ENCODE data around the gene MAPK10. TPM values are rescaled to one million over a fixed set of nuclear protein-coding genes. Genes with fewer than 3 reads are reported as not detected.
A peak's percentile ranks its signal among the peaks of the same experiment; 100 is the strongest.

MAPK10 gene
- total and polyA plus RNA-seq, 8 donors, result 16.1 to 44.4 (median 30.5) TPM

DNA sequence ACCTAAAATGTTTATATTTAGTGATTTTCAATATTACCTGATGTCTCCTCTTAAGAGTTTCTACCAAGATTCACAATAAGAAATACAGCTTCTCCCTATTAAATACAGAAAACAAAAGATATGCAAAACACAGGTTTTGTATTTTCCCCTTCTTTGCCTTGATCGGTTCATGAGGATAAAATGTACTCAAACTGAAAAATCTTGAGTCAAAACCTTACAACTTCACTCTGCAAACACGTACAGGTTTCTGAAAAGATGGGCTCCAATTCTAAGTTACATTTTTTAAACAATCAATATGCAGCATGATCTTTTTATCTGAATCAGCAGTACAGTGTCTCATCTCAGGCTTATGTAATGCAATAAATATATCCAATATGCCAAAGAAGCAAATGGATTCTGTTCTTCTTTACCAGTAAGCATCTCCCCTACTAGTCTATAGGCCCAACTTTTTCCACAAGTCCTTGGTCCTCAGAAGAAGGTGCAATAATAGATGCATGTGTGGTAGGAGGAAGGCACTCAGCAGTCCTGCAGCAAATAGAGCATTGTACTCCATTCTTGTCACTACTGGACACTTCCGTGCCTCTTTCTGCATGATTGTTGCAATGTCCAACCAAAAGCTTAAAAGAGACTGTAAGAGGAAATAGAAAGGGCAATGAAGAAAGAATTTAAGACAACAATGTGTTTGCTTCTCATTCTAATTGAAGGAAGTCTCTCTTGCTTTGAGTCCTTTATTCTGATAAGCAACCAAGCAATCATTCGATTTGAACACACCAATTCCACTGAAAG lies 3.2 kb downstream of the MAPK10 start:
- Histone ChIP-seq H3K27me3 (no peaks in the 10 kb centered on the region), H3K9me3 (no peaks in the 10 kb centered on the region), H3K4me1 (peaks cover 0 to 7% of the 10 kb centered on the region in 2 donors), H3K36me3 (no peaks in the 10 kb centered on the region), H3K4me3 (no peak overlapping the region), H3K27ac (no peak overlapping the region)
- DNase-seq, result no peak
- TF ChIP-seq, protein P1, sequence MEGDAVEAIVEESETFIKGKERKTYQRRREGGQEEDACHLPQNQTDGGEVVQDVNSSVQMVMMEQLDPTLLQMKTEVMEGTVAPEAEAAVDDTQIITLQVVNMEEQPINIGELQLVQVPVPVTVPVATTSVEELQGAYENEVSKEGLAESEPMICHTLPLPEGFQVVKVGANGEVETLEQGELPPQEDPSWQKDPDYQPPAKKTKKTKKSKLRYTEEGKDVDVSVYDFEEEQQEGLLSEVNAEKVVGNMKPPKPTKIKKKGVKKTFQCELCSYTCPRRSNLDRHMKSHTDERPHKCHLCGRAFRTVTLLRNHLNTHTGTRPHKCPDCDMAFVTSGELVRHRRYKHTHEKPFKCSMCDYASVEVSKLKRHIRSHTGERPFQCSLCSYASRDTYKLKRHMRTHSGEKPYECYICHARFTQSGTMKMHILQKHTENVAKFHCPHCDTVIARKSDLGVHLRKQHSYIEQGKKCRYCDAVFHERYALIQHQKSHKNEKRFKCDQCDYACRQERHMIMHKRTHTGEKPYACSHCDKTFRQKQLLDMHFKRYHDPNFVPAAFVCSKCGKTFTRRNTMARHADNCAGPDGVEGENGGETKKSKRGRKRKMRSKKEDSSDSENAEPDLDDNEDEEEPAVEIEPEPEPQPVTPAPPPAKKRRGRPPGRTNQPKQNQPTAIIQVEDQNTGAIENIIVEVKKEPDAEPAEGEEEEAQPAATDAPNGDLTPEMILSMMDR (IDR thresholded peaks at IDR 0.05), result no peak
- intact Hi-C loops (cut with DNase I), result no loop called here
- no peak for ATAC-seq

DNA sequence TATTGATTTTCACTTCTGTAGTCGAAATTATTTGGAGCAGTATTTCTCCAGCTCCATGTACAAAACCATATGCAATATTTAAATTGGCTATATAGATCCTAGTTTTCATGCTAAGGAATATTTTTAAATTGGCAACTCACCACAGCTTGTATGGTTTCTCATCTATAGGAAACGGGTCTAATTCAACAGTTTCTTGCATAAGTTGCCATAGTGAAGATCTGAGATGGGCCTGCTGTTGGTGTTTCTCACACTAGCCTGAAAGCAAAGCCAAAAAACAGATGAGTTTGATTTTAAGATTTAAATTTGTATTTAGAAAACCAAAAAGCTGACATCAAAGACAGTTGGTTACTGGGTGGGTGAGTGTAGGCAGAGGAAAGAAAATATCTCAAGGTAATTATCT lies 5.5 kb downstream of the MAPK10 start:
- H3K9me3 ChIP-seq, result no peaks in the 10 kb centered on the region
- intact Hi-C loops (cut with DNase I), result no loop called here
- H3K27ac ChIP-seq, result no peak overlapping the region
- no peaks in the 10 kb centered on the region for H3K36me3 ChIP-seq
- H3K4me3 ChIP-seq, result no peak overlapping the region
- no peaks in the 10 kb centered on the region for H3K4me1 ChIP-seq
- ATAC-seq (no peak), DNase-seq (no peak)
- TF ChIP-seq, protein P1 (IDR thresholded peaks at IDR 0.05), result no peak
- no peaks in the 10 kb centered on the region for H3K27me3 ChIP-seq

DNA sequence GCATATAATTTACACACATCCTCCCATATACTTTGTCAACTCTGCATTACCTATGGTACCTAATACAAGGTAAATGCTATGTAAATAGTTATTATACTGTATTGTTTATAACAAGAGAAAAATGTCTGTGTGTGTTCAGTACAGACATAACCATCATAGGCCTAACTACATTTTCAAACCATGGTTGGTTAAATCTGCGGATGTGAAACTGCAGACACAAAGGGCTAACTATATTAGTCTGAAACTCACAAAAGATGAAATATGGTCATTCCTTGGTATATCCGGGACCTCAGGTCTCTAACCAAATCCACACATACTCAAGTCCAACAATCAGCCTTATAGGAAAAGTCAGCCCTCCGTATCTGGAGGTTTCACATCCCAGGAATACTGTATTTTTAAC lies 13.5 kb downstream of the MAPK10 start:
- no peak for ATAC-seq
- DNase-seq, result no peak
- intact Hi-C loops (cut with DNase I), result no loop called here

DNA sequence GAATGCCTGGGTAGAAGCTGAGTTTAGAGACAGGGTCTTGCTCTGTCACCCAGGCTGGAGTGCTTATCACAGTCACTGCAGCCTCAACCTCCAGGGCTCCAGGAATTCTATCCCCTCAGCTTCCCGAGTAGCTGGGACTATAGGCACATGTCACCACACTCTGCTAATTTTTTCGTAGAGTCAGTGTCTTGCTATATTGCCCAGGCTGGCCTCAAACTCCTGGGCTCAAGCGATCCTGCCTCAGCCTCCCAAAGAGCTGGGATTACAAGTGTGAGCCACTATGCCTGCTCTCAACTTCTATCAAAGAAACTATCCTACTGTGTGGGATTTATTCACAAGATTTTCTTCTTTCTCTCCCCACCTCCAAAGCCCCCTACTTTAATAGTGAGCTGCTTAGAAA lies 15.7 kb downstream of the MAPK10 start:
- no peaks in the 10 kb centered on the region for H3K9me3 ChIP-seq
- intact Hi-C loops (cut with DNase I), result no loop called here
- H3K27me3 ChIP-seq, result no peaks in the 10 kb centered on the region
- no peak overlapping the region for H3K4me3 ChIP-seq
- no peaks in the 10 kb centered on the region for H3K4me1 ChIP-seq
- TF ChIP-seq, protein P1 (IDR thresholded peaks at IDR 0.05), result no peak
- ATAC-seq, result no peak
- no peak for DNase-seq
- H3K27ac ChIP-seq, result no peak overlapping the region
- H3K36me3 ChIP-seq, result no peaks in the 10 kb centered on the region

More for the DNA sequence above, 13.5 kb downstream of the MAPK10 start:
- H3K9me3 ChIP-seq, result no peaks in the 10 kb centered on the region
- H3K4me1 ChIP-seq, result no peaks in the 10 kb centered on the region
- no peak overlapping the region for H3K4me3 ChIP-seq
- H3K27ac ChIP-seq, result no peak overlapping the region
- no peaks in the 10 kb centered on the region for H3K27me3 ChIP-seq
- TF ChIP-seq, protein P1 (IDR thresholded peaks at IDR 0.05), result no peak
- no peaks in the 10 kb centered on the region for H3K36me3 ChIP-seq

DNA sequence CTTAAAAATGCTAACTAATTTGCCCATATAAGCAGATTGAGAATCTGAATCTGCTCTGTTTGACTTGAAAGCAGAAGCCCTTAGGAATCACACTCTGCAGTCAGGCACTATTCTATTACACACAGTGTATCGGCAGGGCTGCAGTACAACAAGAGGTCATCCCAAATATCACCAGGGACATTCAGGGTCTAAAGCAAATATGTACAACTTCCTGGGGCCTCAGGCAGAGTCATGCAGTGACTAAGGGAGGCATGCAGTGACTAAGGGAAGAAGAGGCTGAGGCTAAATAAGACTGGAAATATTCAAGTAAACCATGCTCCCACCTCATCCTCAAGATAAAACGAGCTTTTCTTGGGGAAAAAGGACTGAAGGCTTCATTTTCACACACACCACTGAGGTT lies 20.9 kb downstream of the MAPK10 start:
- intact Hi-C loops (cut with DNase I), result no loop called here
- Histone ChIP-seq H3K9me3 (no peaks in the 10 kb centered on the region), H3K4me3 (no peak overlapping the region)

More for the DNA sequence above, 20.9 kb downstream of the MAPK10 start:
- DNase-seq (no peak), ATAC-seq (peak; percentile 64)
- no peak overlapping the region for H3K27ac ChIP-seq
- TF ChIP-seq, protein P1 (IDR thresholded peaks at IDR 0.05), result no peak
- H3K4me1 ChIP-seq, result no peaks in the 10 kb centered on the region
- no peaks in the 10 kb centered on the region for H3K27me3 ChIP-seq
- H3K36me3 ChIP-seq, result no peaks in the 10 kb centered on the region

All from left lung (tissue), 10 donors.